SIG-M5 (cell line): ENCODE data around the gene PI4KB.

ENCODE experiments used
- DNase-seq: peaks from one replicate; lab custom pipeline; 2025; lab: John Stamatoyannopoulos, UW

The PI4KB gene

GRCh38 chr1:151311589-151312331 is 15.5 kb downstream of the PI4KB start:
- peak; percentile 92 for DNase-seq

DNA sequence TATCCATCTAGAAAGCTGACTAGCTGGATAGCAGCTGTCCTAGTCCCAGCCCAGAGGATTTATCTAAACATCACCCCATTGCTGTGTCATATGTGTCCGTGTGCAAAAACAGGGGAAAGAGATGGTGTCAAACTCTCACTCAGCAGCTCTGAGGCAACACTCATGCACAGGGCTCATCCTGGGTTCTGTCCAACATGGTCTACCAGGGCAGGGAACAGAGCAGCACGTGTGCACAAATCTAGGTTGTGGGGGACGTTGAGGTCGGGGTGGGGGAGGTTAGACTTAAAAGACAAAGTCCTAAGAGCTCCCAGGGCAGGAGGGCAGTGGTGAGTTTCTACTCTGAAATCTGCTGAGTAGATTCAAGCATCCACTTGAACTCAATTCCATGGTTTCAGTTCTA is 16.2 kb downstream of the PI4KB start:
- no peak for DNase-seq

DNA sequence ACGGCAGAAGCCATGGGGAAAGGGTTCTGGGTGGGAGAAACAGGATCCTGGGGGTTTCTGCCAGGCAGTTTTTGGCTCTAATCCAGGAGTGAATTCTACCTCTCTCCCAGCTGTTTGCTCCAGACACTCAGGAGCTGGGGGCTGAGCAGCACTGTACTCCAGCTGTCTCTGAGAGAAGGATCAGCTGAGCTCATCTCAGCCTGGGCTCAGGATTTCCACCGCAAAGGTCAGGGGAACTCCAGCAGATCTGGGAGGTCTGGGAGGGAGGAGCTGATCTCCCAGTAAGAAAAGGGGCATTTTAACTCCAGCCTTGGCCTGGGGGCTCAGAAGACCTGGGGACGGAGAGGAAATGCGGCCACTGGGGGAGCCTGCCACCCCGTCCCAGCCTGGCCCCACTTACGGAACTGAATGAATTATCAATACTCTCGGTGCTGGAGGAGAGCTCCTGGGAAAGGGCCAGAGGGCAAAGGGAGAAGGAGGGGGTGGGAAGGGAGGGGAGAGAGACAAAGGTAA is 17.3 kb downstream of the PI4KB start:
- DNase-seq, result no peak

- DNase-seq, result no peak
These were observed 32.3 kb downstream of the PI4KB start for GRCh38 chr1:151294742-151295462.

DNA sequence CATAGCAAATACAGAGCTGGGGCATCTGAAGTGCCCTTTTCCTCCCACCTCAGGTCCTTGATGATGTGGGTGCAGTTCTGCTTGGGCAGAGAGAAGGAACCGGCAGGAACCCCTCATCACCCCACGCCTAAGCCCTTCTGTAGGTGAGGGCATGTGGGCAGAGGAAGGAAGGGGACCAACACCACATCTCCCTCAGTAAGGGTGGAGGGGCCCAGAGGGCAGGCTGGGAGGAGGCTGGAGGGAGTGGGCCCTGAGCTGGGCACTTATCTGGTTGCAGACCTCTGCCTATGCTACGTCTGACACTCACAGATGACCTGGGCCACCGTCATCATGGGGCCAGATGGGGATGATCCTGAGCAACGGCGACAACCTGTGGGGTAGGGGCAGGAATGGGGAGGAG is 34.1 kb downstream of the PI4KB start:
- no peak for DNase-seq

GRCh38 chr1:151292207-151293030 is 34.8 kb downstream of the PI4KB start:
- DNase-seq, result no peak

DNA sequence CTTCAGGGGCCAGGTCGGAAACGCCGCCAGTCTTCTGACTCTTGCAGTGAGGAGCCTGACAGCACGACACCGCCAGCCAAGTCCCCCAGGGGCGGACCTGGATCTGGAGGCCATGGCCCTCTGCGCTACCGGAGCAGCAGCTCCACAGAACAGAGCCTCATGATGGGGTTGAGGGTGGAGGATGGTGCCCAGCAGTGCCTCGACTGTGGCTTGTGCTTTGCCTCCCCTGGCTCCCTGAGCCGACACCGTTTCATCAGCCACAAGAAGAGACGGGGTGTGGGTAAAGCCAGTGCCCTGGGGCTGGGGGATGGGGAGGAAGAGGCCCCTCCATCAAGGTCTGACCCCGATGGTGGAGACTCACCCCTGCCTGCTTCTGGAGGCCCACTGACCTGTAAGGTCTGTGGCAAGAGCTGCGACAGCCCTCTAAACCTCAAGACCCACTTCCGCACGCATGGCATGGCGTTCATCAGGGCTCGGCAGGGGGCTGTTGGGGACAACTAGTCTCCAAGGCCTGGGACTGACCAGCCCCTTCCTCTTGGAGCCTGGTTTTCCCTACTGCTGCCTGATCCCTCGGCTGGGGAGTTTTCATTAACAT is 36.4 kb downstream of the PI4KB start:
- no peak for DNase-seq

- no peak for DNase-seq
These were observed 37.1 kb downstream of the PI4KB start for GRCh38 chr1:151289991-151290708.

DNA sequence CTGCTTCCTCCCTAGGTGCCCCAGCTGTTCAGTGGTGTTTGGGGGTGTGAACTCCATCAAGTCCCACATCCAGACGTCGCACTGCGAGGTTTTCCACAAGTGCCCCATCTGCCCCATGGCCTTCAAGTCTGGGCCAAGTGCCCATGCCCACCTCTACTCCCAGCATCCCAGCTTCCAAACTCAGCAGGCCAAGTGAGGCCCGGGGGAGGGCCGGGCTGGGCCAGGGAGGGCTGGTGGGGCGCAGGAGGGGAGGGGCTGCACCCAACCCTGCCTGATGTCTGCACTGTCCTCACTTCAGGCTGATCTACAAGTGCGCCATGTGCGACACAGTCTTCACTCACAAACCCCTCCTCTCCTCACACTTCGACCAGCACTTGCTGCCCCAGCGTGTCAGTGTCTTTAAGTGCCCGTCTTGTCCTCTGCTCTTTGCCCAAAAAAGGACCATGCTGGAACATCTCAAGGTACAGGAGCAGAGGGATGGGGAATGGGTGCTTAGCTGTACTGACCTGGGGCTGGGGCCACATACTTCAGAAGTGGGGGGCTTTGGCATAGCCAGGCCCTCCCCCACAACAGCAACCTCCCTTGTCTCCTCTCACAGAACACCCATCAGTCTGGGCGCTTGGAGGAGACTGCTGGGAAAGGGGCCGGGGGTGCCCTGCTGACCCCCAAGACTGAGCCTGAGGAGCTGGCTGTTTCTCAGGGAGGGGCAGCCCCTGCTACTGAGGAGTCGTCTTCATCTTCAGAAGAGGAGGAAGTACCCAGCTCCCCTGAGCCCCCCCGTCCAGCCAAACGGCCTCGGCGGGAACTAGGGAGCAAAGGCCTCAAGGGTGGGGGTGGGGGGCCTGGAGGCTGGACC is 37.9 kb downstream of the PI4KB start:
- DNase-seq, result no peak

GRCh38 chr1:151288502-151288901 is 38.7 kb downstream of the PI4KB start:
- no peak for DNase-seq

DNA sequence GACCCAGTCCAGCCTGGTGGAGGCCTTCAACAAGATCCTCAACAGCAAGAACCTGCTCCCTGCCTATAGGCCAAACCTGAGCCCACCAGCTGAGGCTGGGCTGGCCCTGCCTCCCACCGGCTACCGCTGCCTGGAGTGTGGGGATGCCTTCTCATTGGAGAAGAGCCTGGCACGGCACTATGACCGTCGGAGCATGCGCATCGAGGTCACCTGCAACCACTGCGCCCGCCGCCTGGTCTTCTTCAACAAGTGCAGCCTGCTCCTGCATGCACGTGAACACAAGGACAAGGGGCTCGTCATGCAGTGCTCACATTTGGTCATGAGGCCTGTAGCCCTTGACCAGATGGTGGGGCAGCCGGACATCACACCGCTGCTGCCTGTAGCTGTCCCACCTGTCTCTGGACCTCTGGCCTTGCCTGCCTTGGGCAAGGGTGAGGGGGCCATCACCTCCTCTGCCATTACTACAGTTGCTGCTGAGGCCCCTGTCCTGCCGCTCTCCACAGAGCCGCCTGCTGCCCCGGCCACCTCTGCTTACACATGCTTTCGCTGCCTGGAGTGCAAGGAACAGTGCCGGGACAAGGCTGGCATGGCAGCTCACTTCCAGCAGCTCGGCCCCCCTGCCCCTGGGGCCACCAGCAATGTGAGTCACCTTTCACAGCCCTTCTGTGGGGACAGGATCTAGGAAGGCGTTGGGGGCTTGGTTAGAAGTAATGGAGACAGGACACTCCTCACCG is 39.3 kb downstream of the PI4KB start:
- no peak for DNase-seq

DNA sequence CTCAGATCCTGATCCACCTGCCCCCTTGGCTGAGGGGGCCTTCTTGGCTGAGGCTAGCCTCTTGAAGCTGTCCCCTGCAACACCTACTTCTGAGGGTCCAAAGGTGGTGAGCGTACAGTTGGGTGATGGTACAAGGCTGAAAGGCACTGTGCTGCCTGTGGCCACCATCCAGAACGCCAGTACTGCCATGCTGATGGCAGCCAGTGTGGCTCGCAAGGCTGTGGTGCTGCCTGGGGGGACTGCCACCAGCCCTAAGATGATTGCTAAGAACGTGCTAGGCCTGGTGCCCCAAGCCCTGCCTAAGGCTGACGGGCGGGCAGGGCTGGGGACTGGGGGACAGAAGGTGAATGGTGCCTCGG is 39.9 kb downstream of the PI4KB start:
- DNase-seq, result no peak

DNA sequence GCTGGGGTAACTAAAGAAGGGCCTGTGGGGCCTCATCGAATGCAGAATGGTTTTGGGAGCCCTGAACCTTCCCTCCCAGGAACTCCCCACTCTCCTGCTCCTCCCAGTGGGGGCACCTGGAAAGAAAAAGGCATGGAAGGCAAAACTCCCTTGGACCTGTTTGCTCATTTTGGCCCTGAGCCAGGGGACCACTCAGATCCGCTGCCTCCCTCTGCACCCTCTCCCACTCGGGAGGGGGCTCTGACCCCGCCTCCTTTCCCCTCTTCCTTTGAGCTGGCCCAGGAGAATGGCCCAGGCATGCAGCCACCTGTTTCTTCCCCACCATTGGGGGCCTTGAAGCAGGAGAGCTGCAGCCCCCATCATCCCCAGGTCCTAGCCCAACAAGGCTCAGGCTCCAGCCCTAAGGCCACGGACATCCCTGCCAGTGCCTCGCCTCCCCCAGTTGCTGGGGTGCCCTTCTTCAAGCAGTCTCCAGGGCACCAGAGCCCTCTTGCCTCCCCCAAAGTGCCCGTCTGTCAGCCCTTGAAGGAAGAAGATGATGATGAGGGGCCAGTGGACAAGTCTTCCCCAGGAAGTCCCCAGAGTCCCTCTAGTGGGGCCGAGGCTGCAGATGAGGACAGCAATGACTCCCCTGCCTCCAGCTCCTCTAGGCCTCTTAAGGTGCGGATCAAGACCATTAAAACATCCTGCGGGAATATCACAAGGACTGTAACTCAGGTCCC is 40.4 kb downstream of the PI4KB start:
- no peak for DNase-seq

DNA sequence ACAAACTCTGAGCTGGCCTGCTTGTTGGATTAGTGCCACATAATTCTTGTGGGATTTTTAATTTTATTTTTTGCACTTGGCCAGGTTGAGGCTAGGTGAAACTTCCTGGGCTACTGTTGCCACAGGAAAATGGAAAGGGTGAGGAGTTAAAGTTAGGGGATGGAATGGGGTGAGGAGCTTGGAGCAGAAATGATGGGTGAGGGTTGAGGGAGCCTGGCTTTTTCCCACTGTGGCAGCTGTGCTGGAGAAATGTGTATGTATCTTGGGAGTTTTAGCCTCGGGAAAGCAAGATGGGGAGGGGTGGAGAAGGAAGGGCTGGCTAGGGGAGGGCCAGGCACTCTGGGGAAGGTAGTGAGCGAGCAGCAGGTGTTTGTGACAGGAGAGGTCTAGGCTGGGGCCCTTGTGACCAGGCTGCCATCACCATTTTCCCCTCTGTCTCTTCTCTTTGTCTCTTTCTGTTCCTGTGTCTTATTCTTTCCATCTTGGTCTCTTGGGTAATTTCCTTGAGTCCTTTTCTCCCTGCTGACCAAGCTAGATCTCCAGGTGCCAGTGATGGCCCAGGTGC is 43.1 kb downstream of the PI4KB start:
- DNase-seq, result no peak

- no peak for DNase-seq
These were observed 44.1 kb downstream of the PI4KB start for GRCh38 chr1:151282883-151283725.

GRCh38 chr1:151281969-151282882 is 45.0 kb downstream of the PI4KB start, which contains the start of gene ZNF687:
TSS of gene ZNF687 (plus strand) at chr1:151282299. CDS start at chr1:151286292, 3,993 bp downstream.
- peak; percentile 100 for DNase-seq
